Tibial nerve (tissue), 4 donors: ENCODE measurements around the gene HEXIM2. TPM values are rescaled to one million over a fixed set of nuclear protein-coding genes. Genes with fewer than 3 reads are reported as not detected.
"Not testable (repeated sequence)": the region's sequence is repeated elsewhere in the genome, so short reads cannot be mapped to it uniquely, and the experiment has no call there.

Source experiments
- DNase-seq, 2 donors: peaks; one replicate each; pipeline ENCODE4 v3.0.0-alpha.2; 2019; ENCODE audit warnings: low spot score in 2 of 2
- H3K27ac ChIP-seq, 4 donors: fragments of 200-600 bp; sonication (generic) in 3 of 4; one replicate each; pipeline ENCODE4 v1.5.1; 2017 to 2019; ENCODE audit warnings: mild to moderate bottlenecking in 1 of 4
- H3K27me3 ChIP-seq, 2 donors: fragments of 200-600 bp; sonication (generic) in 1 of 2; one replicate each; pipeline versions ENCODE4 v1.5.1 to v1.6.0; 2017 to 2019
- H3K36me3 ChIP-seq, 3 donors: fragments of 200-600 bp; sonication (generic); one replicate each; pipeline ENCODE4 v1.5.1; 2018 to 2019
- H3K4me1 ChIP-seq, 4 donors: fragments of 200-600 bp; sonication (generic) in 3 of 4; one replicate each; pipeline ENCODE4 v1.5.1; 2017 to 2019
- H3K4me3 ChIP-seq, 4 donors: fragments of 200-600 bp; sonication (generic) in 3 of 4; one replicate each; pipeline ENCODE4 v1.5.1; 2017 to 2019; ENCODE audit warnings: mild to moderate bottlenecking in 1 of 4, moderate library complexity in 1 of 4
- H3K9me3 ChIP-seq, 4 donors: fragments of 200-600 bp; sonication (generic) in 3 of 4; one replicate each; pipeline ENCODE4 v1.5.1; 2017 to 2019
- CTCF ChIP-seq, 5 experiments: fragments of 200-600 bp in 3 of 5; fragments of 450-650 bp in 2 of 5; sonication (generic) in 3 of 5; IDR thresholded peaks; one replicate each; pipeline ENCODE4 v1.5.1; 2016 to 2019; ENCODE audit warnings: antibody characterized with exemption in 5 of 5, mild to moderate bottlenecking in 3 of 5, moderate library complexity in 2 of 5
- EP300 ChIP-seq, 2 donors: sonication (generic); formaldehyde crosslinking; IDR thresholded peaks; one replicate each; pipeline ENCODE4 v1.6.1; 2017; ENCODE audit warnings: antibody characterized with exemption in 2 of 2, mild to moderate bottlenecking in 1 of 2
- POLR2A ChIP-seq, 2 donors: fragments of 450-650 bp; IDR thresholded peaks; one replicate each; pipeline ENCODE4 v1.6.1; 2017; ENCODE audit warnings: antibody characterized with exemption in 2 of 2, mild to moderate bottlenecking in 2 of 2, moderate library complexity in 2 of 2
- WGBS, 2 donors: methylation state at CpG; one replicate each; pipeline ENCODE4 v1.1.5; 2018; 5-methylcytosine and 5-hydroxymethylcytosine counted together
- total RNA-seq, 4 donors: library from RNA; depleted of rRNA; stranded (reverse); fragments of >200 nt; gene quantifications; one replicate each; pipeline ENCODE4 v1.1.0, GENCODE V29; 2016

The HEXIM2 gene
- total RNA-seq, 4 donors from 2014 or later: 6.6 to 17.5 (median 11.7) TPM

- WGBS, 2 donors: 75 to 80% methylated on average over 9 to 11 of the region's 15 CpGs
- H3K36me3 ChIP-seq: peaks cover 0 to 18% (median 0%) of the 10 kb centered on the region in 3 donors
- peak overlapping the region in 3 of 4 donors; percentile 5 to 83 (median 76) for H3K27ac ChIP-seq
- no peak for DNase-seq
- H3K4me1 ChIP-seq: peaks cover 0 to 77% (median 22%) of the 10 kb centered on the region in 4 donors
- no peak overlapping the region for H3K4me3 ChIP-seq
- TF ChIP-seq POLR2A (IDR thresholded peaks at IDR 0.05) (no peak), CTCF (IDR thresholded peaks at IDR 0.05) (no peak), EP300 (IDR thresholded peaks at IDR 0.05) (no peak)
- H3K27me3 ChIP-seq: no peaks in the 10 kb centered on the region
- H3K9me3 ChIP-seq: no peaks in the 10 kb centered on the region
Measured at GRCh38 chr17:45123930-45124796, 37.5 kb upstream of the HEXIM2 start.

- WGBS, 2 donors: 60 to 62% methylated on average over 5 of the region's 5 CpGs
- H3K36me3 ChIP-seq: peaks cover 0 to 12% (median 0%) of the 10 kb centered on the region in 3 donors
- not testable (repeated sequence) for H3K9me3 ChIP-seq, DNase-seq, H3K27me3 ChIP-seq, H3K4me3 ChIP-seq
- H3K4me1 ChIP-seq: peaks cover 0 to 82% (median 24%) of the 10 kb centered on the region in 4 donors
- H3K27ac ChIP-seq: peak overlapping the region in 3 of 4 donors; percentile 5 to 83 (median 76)
Measured at GRCh38 chr17:45124797-45125122, 36.9 kb upstream of the HEXIM2 start.

- no peak overlapping the region for H3K27ac ChIP-seq
- peaks cover 0 to 7% (median 0%) of the 10 kb centered on the region in 3 donors for H3K36me3 ChIP-seq
- TF ChIP-seq CTCF (IDR thresholded peaks at IDR 0.05) (no peak), POLR2A (IDR thresholded peaks at IDR 0.05) (no peak), EP300 (IDR thresholded peaks at IDR 0.05) (no peak)
- peaks cover 0 to 82% (median 29%) of the 10 kb centered on the region in 4 donors for H3K4me1 ChIP-seq
- no peaks in the 10 kb centered on the region for H3K9me3 ChIP-seq
- no peak overlapping the region for H3K4me3 ChIP-seq
- no peak for DNase-seq
- WGBS, 2 donors: 95% methylated on average over 8 of the region's 8 CpGs
- H3K27me3 ChIP-seq: no peaks in the 10 kb centered on the region
Measured at GRCh38 chr17:45125509-45125908, 36.2 kb upstream of the HEXIM2 start.

- TF ChIP-seq POLR2A (IDR thresholded peaks at IDR 0.05) (no peak), CTCF (IDR thresholded peaks at IDR 0.05) (no peak), EP300 (IDR thresholded peaks at IDR 0.05) (no peak)
- Histone ChIP-seq H3K27me3 (no peaks in the 10 kb centered on the region), H3K9me3 (no peaks in the 10 kb centered on the region), H3K36me3 (no peaks in the 10 kb centered on the region), H3K27ac (peak overlapping the region in 2 of 4 donors; percentile 87 to 100), H3K4me1 (peaks cover 0 to 90% (median 36%) of the 10 kb centered on the region in 4 donors), H3K4me3 (no peak overlapping the region)
- 83 to 92% methylated on average over 5 to 8 of the region's 8 CpGs for WGBS, 2 donors
- no peak for DNase-seq
Measured at GRCh38 chr17:45127207-45127547, 34.5 kb upstream of the HEXIM2 start.

- Histone ChIP-seq H3K4me1 (peaks cover 0 to 84% (median 36%) of the 10 kb centered on the region in 4 donors), H3K9me3 (no peaks in the 10 kb centered on the region), H3K27me3 (no peaks in the 10 kb centered on the region), H3K4me3 (peak overlapping the region in 1 of 4 donors; percentile 18), H3K27ac (peak overlapping the region; percentile 63 to 100 (median 81)), H3K36me3 (no peaks in the 10 kb centered on the region)
- TF ChIP-seq CTCF (IDR thresholded peaks at IDR 0.05) (no peak), POLR2A (IDR thresholded peaks at IDR 0.05) (no peak), EP300 (IDR thresholded peaks at IDR 0.05) (no peak)
- WGBS, 2 donors: 39 to 41% methylated on average over 17 to 20 of the region's 20 CpGs
- DNase-seq: peak; percentile 55 to 59
Measured at GRCh38 chr17:45127548-45128300, 34.0 kb upstream of the HEXIM2 start.
